GM12873 (cell line): ENCODE data around the gene TTYH3.

Source experiments
- CTCF ChIP-seq: IDR thresholded peaks from 2 replicates; pipeline ENCODE4 v1.5.1; 2012; ENCODE audit warnings: low read depth, mild to moderate bottlenecking, moderate library complexity, low read length, control low read depth; ENCODE audit not compliant: insufficient read depth; ENCODE audit errors: missing control alignments

The TTYH3 gene

GRCh38 chr7:2660359-2661095 is 28.7 kb downstream of the TTYH3 start:
- TF ChIP-seq CTCF: peak; percentile 42

- TF ChIP-seq CTCF: no peak
Measured at GRCh38 chr7:2661096-2661449, 29.3 kb downstream of the TTYH3 start.

GRCh38 chr7:2661602-2662272 is 30.0 kb downstream of the TTYH3 start:
- no peak for TF ChIP-seq CTCF

GRCh38 chr7:2662273-2663120 is 30.7 kb downstream of the TTYH3 start:
- no peak for TF ChIP-seq CTCF

- TF ChIP-seq CTCF: no peak
Measured at GRCh38 chr7:2663121-2663886, 31.5 kb downstream of the TTYH3 start.

- TF ChIP-seq CTCF: no peak
Measured at GRCh38 chr7:2663960-2664359, 32.2 kb downstream of the TTYH3 start.

- no peak for TF ChIP-seq CTCF
Measured at GRCh38 chr7:2665359-2665791, 33.6 kb downstream of the TTYH3 start.
